ENCODE results near the gene SLC7A5.
"Not testable (repeated sequence)": the region's sequence is repeated elsewhere in the genome, so short reads cannot be mapped to it uniquely, and the experiment has no call there.

Gene SLC7A5

DNA sequence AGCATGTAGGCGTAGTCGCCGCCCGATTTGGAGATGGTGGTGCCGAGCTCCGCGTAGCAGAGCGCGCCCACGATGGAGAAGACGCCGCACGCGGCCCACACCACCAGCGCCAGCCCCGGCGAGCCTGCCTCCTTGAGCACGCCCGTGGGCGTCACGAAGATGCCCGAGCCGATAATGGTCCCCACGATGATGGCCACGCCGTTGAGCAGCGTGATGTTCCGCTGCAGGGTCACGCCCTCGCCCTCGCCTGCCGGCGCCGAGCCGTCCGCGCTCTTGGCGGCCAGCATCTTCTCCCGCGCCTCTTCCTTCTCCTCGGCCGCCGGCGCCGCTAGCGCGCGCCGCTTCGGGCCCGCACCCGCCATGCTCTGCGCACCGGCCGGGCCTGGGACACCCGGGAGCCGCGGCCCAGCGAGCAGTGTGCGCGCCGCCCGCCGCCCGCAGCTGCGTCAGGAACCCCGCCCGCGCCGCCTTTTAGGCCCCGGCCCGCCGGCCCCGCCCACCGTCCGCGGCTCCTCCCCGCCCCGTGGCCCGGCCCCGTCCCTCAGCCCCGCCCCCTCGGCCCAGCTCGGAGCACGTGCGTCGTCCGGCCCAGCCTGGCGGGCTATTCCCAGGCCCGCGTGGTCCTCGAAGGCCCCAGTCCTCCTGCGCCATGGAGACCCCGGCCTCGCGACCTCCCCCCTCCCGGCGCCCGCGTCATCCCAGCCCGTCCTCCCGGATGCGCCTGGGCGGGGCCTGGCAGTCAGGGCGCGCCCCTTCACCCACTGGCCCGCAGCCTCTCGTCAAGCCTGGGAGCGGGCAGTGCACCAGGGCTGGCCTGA, at the start of gene SLC7A5:
Gene SLC7A5 (minus strand): TSS at position 447 of the 818 bp plus-strand sequence. CDS start 85 bp downstream, at position 362.
- DNase-seq: peak; percentile 65 to 98 (median 78)
- intact Hi-C loops (cut with DNase I): not testable (repeated sequence)

DNA sequence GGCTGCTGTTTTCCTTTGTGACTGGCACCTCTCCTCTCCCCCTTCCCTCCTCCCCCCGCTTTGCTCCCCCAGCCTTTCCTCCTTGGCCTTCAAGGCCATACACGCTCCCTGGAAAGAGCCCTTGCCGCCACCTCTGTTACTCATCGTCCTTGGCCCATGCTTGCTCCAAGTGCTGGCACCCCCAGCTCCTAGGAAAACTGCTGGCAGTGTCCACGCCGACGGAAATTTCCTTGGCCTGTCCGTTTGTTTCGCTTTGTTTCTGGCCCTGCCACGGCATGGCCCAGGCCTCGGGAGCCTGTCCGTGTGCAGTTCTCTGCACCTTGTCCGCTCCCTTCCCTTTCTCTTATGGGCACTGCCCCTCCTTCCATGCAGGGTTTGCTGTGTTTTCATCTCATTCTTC, 49.0 kb upstream of the SLC7A5 start:
- DNase-seq: peak in 2 of 10 donors; percentile 46 to 51
- intact Hi-C loops (cut with DNase I): no loop called here

DNA sequence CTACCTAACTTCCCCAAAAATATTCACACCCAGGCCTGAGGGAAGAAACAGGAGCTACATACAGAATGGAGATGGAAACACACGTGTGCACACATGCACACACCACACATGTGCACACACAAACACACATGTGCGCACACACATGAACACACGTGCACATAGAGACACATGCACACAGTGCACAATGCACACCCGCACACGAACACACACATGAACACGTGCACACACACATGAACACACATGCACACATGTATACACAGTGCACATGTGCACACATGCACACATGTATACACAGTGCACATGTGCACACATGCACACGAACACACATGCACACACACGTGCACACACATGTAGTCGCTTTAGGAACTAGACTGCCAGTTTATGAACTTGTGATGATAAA, 48.2 kb upstream of the SLC7A5 start:
- DNase-seq: no peak
- intact Hi-C loops (cut with DNase I): no loop called here

DNA sequence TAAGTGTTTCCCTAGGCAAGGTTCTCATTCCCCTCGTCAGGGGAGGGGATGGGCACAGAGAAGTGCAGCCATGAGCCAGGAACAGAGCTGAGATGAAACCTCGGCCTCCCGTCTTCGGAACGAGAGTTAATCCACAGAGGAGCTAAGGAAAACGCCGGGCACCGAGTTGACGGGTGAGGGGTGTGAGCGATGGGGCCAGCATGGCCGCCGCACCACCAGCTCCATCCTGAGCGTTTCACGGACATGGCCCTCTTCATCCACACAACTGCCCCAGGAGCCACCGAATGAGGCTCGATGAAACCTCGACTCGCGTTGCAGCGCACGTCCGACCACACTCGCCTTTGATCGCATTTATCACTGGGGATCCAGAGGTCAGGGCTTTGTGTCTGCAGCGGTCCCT, 45.5 kb upstream of the SLC7A5 start:
- intact Hi-C loops (cut with DNase I): no loop called here
- no peak for DNase-seq

DNA sequence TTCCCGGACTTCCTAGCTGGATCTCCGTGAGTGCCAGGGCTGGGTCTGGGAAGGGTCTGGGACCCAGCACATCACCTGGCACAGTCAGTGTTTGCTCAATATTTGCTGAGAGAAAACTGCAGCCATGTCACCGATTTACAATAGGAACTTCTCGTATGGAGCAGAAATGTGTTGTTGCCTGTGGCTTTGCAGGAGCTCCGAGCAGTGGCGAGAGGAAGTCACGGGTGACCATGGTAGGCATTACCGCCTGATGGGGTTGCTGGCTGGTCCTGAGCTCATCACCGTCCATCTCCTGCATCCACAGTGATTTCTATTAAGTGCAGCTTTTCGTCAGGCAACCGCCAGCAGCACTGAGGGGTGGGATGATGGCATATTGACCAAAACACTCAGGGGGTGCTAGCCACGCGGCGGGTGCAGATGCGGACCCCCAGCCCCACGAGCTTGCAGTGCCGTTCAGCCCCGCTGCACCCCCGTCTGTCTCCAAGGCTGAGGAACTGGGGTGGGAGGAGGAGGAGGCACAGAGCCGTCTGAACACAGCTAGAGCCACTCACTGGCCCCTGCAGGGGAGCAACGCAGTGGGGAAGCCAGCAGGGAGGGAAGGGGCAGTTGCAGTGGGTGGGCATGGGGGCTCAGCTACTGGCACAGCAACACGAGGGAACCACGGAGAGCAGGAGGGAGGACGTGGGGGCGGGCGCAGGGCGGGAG, 44.9 kb upstream of the SLC7A5 start:
- intact Hi-C loops (cut with DNase I); DNase-seq: not testable (repeated sequence)

DNA sequence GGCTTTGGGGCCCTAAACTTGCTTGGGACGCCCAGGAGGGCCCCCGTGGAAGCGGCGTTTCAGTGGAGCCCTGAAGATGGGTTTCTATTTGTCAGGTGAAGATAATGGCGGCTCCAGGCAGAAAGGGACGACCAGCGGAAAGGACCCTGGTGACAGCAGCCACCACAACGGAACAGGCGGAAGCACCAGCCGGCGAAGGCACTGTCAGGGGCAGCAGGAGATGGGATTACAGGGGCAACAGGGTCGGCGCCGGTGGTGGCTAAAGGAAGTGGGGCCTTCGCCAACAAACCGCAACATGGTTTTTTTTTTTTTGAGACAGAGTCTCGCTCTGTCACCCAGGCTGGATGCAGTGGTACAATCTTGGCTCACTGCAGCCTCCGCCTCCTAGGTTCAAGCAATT, 43.4 kb upstream of the SLC7A5 start:
- DNase-seq; intact Hi-C loops (cut with DNase I): not testable (repeated sequence)

DNA sequence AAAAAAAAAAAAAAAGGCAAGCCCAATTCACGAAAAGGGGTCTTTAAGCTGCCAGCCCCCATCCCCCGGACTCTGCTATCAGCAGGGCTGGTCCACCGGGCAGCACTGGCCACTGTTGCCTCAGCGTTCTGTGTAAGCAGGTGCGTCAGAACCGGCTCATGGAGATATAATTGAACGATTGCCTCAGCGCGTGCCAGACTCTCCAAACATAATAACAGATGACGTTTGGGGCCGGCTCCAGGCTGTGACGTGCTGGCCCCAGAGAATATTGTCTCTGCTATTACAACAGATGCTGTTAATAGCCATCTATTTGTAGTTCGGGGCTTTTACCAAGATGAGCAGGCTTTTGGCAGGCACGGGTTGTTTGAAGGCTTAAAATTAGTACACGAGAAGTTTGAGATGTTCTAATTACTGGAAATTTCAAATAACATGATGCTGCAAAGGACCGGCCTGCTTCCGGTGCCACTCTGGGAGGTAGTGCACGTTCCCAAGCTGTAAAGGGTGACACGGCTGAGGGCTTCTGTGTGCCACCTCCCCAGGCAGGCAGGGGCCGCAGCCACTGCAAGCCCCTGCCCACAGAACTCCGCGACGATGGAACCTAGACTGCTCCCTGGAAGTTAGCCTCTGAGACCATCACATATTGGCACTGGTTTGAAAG, 41.9 kb upstream of the SLC7A5 start:
- intact Hi-C loops (cut with DNase I): not testable (repeated sequence)

DNA sequence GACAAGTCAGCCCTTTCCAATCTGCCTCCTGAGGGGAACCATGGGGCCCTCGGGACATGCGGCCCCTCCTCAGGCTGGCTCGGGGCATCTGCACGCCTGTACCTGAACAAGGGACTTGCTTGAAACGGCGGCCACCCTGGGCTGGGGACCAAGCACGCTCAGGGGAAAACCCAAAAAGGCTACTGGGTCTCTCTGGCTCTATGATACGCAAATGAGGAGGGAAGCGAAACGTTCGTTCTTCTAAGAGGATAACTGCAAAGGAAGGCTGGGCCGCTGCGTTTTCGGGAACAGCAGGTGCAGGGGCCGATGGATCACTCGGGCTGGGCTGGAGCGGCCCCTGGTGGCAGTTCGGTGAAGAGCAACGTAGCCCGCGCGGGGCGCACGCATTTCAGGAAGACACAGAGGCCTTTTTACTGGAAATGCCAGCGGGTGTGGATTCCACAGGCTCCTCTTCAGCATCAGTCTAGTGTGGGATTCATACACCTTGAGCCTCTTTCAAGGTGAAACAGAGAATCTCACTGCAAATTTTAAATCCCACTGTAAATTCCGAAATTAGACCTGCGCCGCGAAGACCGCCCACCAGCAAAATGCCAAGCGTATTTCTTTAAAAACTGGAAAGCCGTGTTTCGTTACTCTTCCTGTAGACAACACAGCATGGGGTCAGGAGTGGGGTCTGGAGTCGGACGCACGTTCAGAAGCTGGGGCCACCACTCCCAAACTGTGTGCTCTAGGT, 40.1 kb upstream of the SLC7A5 start:
- DNase-seq: peak; percentile 66 to 98 (median 84)
- intact Hi-C loops (cut with DNase I): not testable (repeated sequence)

More for the DNA sequence above, 41.9 kb upstream of the SLC7A5 start:
- DNase-seq: peak in 5 of 10 donors; percentile 29 to 80 (median 31)

DNA sequence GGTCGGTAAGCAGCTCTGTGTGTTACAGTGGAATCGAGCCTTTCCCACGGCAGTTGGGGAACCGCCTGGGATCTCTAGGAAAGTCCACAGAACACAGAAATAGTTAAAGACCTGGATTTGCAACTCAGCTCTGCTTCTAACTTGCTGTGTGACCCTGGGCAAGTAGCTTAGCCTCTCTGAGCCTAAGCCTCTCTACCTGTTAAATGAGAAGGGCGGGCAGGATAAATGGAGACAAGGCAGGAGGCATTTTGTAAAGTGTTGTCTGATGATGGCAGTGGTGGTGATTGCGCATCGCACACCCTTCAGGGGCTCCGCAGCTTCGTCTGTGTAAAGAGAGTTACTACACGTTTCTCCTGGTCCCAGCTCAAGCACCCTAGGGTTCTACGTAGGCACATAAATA, 38.8 kb upstream of the SLC7A5 start:
- DNase-seq; intact Hi-C loops (cut with DNase I): not testable (repeated sequence)

DNA sequence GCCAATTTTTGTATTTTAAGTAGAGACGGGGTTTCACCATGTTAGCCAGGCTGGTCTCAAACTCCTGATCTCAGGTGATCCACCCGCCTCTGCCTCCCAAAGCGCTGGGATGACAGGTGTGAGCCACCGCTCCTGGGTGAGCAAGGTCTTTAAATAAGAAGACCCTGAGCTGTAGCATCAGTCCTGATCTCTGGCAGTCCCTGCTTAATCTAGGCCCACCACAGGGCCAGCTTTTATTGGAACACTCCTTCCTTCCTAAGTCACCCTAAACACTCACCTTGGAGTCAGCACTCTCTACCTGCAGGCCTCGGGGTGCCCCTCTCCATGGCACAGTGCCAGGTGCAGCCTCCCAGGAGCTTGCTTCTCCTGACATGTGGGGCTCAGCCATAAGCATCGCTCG, 36.2 kb upstream of the SLC7A5 start:
- DNase-seq; intact Hi-C loops (cut with DNase I): not testable (repeated sequence)

DNA sequence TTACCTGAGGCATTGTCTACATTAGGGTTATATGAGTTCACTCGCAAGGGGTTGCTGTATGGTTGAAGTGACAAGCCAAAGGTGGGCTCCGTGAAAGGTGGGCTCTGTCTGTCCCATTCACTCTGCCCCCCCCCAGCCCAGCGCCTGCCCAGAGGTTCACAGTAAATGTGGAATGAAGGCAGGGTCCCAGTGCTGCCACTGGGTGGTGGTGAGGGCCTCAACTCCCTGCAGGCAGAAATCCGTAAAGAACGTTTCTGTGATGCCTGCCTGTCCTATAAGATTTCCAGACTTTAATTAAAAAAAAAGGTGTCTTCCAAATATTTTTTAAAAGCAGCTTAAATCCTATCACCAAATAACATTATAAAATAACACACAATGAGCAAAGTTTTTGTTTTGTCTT, 35.7 kb upstream of the SLC7A5 start:
- DNase-seq; intact Hi-C loops (cut with DNase I): not testable (repeated sequence)

DNA sequence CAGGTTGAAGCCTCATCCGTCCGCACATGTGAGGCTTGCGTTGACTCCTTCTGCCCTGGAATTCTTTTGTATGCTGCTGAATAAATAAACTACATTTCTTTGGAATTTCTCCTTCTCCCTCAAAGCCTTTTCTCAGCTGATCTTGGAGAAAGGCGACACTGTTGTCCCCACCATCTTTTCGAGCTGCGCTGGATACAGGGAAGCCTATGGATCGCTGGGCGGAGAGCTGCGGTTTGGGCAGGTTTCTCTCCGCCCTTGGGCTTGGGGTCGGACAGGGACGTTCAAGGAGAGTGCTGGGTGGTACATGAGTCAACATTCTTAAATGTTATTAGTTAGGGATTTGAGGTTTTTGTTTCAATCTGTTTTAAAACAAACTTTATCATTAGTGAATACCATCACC, 31.2 kb upstream of the SLC7A5 start:
- intact Hi-C loops (cut with DNase I); DNase-seq: not testable (repeated sequence)

DNA sequence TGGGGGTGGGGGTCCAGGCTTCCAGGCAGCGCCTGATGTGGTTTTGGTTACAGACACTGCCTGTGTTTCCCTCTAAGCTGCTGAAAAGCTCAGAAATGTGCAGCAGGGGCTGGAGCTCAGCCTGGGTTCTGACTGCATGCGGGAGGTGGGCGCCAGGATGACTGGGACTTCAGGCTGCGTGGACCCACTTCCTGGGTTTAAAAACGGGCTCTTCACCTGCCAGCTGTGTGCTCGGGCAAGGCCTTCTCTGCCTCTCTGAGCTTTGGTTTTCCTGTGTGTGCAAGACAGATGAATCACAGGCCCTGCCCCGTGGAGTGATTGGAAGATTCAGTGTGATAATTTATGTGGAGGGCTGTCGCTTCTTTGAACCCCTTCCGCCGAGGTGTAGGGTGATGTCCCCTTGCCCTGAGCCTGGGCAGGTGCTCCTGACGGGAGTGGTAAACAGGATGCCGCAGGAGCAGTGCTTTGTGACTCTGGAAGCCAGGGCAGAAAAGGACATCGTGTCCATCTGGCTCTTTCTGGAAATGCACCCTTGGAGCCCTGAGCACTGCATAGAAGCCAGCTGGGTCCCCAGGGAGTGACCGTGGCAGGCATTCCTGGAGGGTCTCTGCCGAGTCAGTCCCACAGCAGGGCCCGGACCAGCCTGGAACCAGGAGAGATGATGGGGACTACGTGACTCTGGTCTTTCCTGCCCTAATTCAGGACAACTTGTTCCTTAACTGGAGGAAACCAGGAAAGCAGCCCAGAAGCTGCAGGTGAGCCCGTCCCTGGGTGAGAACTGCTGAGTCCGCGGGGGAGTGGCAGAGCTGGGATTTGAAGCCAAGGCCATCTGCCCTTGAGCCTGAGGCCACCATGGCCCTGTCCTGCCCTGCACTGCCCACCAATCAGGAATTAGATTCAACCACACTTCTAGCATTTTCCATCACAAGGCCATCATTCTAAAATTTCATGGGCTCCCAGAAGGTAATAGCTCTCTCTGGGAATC, 28.5 kb upstream of the SLC7A5 start:
- no peak for DNase-seq
- intact Hi-C loops (cut with DNase I): no loop called here

DNA sequence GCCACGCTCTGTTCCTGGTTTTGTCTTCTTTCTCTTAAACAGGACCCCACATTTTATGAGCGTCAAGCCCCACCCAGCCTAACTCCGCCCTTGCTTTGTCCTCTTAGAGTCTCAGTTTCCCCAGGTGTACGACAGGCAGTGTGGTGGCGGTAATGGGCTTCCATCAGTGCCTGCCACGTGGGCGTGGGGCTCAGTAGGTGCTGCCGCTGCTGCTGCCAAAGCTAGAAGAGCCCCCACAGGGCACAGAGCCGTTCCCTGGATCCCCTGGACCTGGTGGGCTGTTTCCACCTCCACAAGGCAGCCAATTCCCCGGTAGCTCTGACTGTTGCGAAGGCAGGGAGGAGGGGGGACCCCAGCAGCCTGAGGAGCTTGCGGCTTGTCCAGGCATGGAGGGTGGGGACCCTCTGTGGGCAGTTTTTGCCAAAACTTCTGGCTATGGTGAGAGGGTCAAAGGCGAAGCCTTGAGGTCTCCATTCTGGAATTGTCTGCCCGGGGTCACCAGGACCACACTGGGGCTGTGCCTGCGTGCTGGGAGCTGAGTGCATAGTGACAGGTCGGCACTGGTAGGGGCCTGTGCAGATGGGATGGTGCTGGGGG, 27.7 kb upstream of the SLC7A5 start:
- intact Hi-C loops (cut with DNase I); DNase-seq: not testable (repeated sequence)

DNA sequence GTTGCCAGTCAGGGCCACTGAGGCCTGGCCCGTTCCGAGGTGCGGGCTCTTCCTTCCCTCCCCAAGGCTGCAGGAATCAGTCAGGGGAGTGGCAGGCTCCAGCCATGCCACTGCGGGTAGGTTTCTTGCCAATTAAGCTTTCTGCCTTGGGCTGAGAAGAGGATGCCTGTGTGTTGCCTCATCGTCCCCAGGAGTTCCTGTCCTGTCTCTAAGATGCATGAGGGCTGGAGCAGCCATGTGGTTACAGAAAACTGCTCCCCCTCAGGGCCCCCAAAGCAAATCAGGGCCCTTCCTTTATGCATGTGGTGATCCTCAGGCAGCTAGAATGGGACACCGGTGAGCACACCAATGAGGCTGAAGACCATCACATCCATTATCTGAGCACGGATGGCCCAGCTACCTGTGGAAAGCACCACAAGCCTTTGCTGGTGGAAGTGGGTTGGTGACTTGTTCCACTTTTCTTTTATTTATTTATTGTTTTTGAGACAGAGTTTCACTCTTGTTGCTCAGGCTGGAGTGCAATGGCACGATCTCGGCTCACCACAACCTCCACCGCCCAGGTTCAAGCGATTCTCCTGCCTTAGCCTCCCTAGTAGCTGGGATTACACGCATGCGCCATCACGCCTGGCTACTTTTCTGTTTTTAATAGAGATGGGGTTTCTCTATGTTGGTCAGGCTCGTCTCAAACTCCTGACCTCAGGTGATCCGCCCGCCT, 27.0 kb upstream of the SLC7A5 start:
- DNase-seq; intact Hi-C loops (cut with DNase I): not testable (repeated sequence)

DNA sequence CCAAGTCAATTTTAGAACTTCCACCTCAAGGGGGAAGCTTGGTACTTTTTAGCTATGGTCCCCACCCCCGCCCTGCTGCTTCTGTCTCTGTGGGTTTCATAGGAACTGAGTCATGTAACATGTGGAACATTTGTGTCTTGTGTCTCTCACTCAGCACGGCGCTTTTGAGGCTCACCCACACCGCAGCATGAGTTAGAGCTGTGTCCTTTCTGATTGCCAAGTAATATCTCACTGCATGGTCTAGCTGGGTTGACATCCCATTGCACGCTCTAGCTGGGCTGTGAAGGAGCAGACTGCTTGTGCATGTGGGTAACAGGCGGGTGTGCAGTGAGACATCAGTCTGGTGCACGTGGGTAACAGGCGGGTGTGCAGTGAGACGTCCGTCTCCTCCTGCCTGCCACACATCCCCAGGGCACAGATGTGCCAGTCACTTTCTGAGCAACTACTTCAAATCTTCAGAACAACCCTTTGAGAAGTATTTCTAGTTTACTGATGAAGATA, 26.4 kb upstream of the SLC7A5 start:
- intact Hi-C loops (cut with DNase I): no loop called here
- DNase-seq: peak in 8 of 10 donors; percentile 19 to 93 (median 66)

DNA sequence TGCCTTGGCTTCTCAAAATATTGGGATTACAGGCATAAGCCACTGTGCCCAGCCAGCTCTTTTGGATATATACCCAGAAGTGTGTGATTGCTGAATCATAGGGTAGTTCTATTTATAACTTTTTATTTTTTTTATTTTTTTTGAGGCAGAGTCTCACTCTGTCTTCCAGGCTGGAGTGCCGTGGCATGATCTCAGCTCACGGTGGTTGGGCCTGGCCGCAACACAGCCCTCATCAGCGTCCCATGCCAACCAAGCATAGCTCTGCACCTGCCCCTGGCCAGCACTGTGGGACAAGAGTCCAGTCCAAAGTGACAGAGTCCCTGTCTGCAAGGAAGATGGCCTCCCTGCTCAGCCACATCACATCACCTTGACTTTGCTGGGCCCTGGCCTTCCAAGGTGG, 24.7 kb upstream of the SLC7A5 start:
- DNase-seq; intact Hi-C loops (cut with DNase I): not testable (repeated sequence)

DNA sequence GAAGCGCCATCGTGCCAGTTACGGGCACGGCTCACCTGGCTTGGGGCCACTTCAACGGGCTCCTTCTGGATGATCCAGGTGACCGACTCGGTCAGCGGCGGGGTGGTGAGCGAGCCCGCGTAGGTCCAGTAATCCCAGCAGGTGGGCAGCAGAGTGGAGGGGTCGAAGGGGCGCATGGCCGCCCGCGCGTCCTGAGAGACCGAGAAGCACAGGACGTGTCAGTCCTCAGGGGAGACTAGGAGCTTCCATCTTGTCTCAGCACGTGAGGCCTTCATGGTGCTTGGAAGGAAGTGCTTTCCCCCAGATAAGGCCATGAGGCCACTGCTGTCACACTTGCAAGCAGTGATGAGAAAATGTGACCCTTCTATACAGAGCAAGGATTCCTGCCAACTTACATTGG, 22.5 kb upstream of the SLC7A5 start:
- no peak for DNase-seq
- intact Hi-C loops (cut with DNase I): no loop called here

Measured in posterior cingulate gyrus (tissue), 11 donors.